Thyroid gland (tissue), 4 donors: ENCODE data around the gene HYPK. TPM values are rescaled to one million over a fixed set of nuclear protein-coding genes. Genes with fewer than 3 reads are reported as not detected.

Experiments used
- DNase-seq, 2 donors: peaks; one replicate each; pipeline ENCODE4 v3.0.0-alpha.2; 2019
- H3K27ac ChIP-seq, 3 donors: fragments of 200-600 bp; sonication (generic); 1 replicate in 2 of 3; 2 replicates in 1 of 3; pipeline ENCODE4 v1.5.1; 2016 to 2019; ENCODE audit warnings: mild to moderate bottlenecking in 1 of 3, moderate library complexity in 1 of 3
- H3K27me3 ChIP-seq: fragments of 200-600 bp; sonication (generic); one replicate; pipeline ENCODE4 v1.5.1; 2019
- H3K36me3 ChIP-seq, 2 donors: fragments of 200-600 bp; sonication (generic); one replicate each; pipeline ENCODE4 v1.5.1; 2016 to 2019
- H3K4me1 ChIP-seq, 2 donors: fragments of 200-600 bp; sonication (generic); one replicate each; pipeline ENCODE4 v1.5.1; 2017 to 2019
- H3K4me3 ChIP-seq, 3 donors: fragments of 200-600 bp; sonication (generic); replicated peaks in 1 of 3; 1 replicate in 2 of 3; 2 replicates in 1 of 3; pipeline ENCODE4 v1.5.1; 2016; ENCODE audit warnings: mild to moderate bottlenecking in 1 of 3
- H3K9me3 ChIP-seq: fragments of 200-600 bp; sonication (generic); one replicate; pipeline ENCODE4 v1.5.1; 2017
- CTCF ChIP-seq, 6 experiments: fragments of 200-600 bp in 3 of 6; fragments of 450-650 bp in 3 of 6; sonication (generic) in 3 of 6; IDR thresholded peaks; one replicate each; pipeline ENCODE4 v1.5.1; 2016 to 2019; ENCODE audit warnings: antibody characterized with exemption in 6 of 6, mild to moderate bottlenecking in 2 of 6, inconsistent platforms in 1 of 6, moderate library complexity in 1 of 6
- POLR2A ChIP-seq, 2 donors: fragments of 450-650 bp; IDR thresholded peaks; one replicate each; pipeline ENCODE4 v1.6.1; 2017; ENCODE audit warnings: antibody characterized with exemption in 2 of 2, mild to moderate bottlenecking in 2 of 2, moderate library complexity in 1 of 2
- WGBS, 2 donors: methylation state at CpG; one replicate each; pipeline ENCODE4 v1.1.5; 2017; 5-methylcytosine and 5-hydroxymethylcytosine counted together
- intact Hi-C: fragments of 100-400 bp; cut with DNase I; formaldehyde crosslinking; loops from one replicate; pipeline ENCODE4 v1.15.1; 2023
- total RNA-seq, 4 donors: library from RNA; depleted of rRNA; stranded (reverse); fragments of >200 nt; gene quantifications; one replicate each; pipeline ENCODE4 v1.2.3, GENCODE V29; 2016

Gene HYPK
- total RNA-seq, 4 donors from 2014 or later: 11.6 to 23.4 (median 12.5) TPM

- intact Hi-C loops: no loop called here
- Histone ChIP-seq H3K9me3 (no peaks in the 10 kb centered on the region), H3K4me1 (peaks cover 15 to 17% of the 10 kb centered on the region in 2 donors), H3K27me3 (no peaks in the 10 kb centered on the region), H3K4me3 (peak overlapping the region in 1 of 3 donors; percentile 62), H3K27ac (peak overlapping the region; percentile 11 to 95 (median 86)), H3K36me3 (peaks cover 21 to 28% of the 10 kb centered on the region in 2 donors)
- peak; percentile 49 to 61 for DNase-seq
- no peak for TF ChIP-seq POLR2A (IDR thresholded peaks at IDR 0.05)
- TF ChIP-seq CTCF (IDR thresholded peaks at IDR 0.05): no peak
- WGBS, 2 donors: 21 to 23% methylated on average over 22 to 26 of the region's 35 CpGs
Observed at GRCh38 chr15:43776101-43776717, 24.2 kb upstream of the HYPK start.

DNA sequence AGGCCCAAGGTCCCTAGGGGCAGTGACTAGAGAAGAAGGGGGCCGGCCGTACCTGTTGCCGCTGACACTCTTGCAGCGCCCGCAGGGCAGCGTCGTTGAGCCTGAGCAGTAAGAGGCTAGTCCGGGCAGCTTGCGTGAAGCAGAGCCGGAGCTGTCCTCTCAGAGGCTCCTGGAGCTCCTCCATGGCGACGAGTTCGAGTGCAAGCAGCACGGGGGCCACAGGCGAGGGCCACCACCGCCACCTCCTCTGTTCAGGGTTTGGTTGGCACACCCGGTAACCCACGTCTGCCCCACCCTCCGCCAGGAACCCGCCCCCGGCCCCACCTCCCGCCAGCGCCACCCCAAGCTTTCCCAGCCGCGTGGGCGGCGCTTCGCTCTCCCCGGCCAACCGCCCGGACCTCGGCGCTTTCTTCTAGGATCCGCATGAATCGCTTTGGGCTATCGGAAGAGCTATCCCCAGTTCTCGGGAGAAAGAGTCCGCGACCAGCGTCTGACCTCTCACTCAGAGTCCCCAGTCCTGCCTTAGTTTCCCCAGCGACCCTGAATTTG lies 23.6 kb upstream of the HYPK start, which contains the start of gene ELL3:
Gene ELL3, minus strand, starts transcription at position 249 of the 549 bp plus-strand sequence. Its CDS starts 65 bp downstream, at position 184.
- Histone ChIP-seq H3K36me3 (peaks cover 15 to 22% of the 10 kb centered on the region in 2 donors), H3K4me1 (peaks cover 15 to 17% of the 10 kb centered on the region in 2 donors), H3K27me3 (no peaks in the 10 kb centered on the region), H3K9me3 (no peaks in the 10 kb centered on the region), H3K27ac (peak within 1 kb of the TSS; percentile 78 to 95 (median 86)), H3K4me3 (peak within 1 kb of the TSS; percentile 41 to 62 (median 51))
- WGBS, 2 donors: 0 to 9% methylated on average over 6 to 13 of the region's 41 CpGs
- TF ChIP-seq POLR2A (IDR thresholded peaks at IDR 0.05) (peak in 1 of 2 donors; percentile 57), CTCF (IDR thresholded peaks at IDR 0.05) (no peak)
- intact Hi-C loops: no loop called here
- peak; percentile 78 to 79 for DNase-seq

DNA sequence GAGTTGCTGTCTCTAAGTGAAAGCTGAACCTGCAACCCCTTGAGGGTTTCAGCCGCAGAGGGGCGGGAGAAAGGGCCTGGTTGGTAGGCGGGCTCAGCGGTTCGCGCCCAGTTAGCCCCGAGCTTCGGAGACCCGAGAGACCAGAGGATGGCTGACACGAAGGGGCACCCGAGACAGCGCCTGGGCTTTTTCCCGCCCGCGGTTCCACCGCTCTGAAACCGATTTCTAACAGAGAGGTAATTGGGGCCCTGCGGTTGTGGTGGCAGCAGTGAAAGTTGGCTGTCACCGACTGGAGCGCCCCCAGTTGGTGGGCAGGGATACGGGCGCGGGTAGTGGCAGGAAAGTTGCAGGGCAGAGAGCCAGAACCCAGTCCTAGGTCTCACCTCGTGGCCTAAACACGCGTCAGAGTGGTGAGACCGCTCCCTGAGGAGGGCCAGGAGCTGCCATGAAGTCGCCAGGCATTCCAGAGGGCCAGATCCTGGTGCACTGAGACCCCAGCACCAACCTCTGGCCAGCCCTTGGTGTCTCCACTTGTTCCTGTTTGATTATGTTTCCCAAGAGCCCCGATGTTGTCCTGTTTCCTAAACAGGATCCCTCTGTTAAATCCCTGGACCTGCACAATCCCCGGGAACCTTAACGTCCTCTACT lies 23.0 kb upstream of the HYPK start:
- DNase-seq: peak; percentile 79 to 80
- intact Hi-C loops: no loop called here
- H3K27me3 ChIP-seq: no peaks in the 10 kb centered on the region
- H3K4me1 ChIP-seq: peaks cover 15 to 17% of the 10 kb centered on the region in 2 donors
- peak overlapping the region; percentile 41 to 62 (median 51) for H3K4me3 ChIP-seq
- peak overlapping the region; percentile 78 to 95 (median 86) for H3K27ac ChIP-seq
- peak; percentile 34 to 74 (median 68) for TF ChIP-seq CTCF (IDR thresholded peaks at IDR 0.05)
- TF ChIP-seq POLR2A (IDR thresholded peaks at IDR 0.05): peak in 1 of 2 donors; percentile 11
- 3% methylated on average over 13 to 18 of the region's 31 CpGs for WGBS, 2 donors
- H3K36me3 ChIP-seq: peaks cover 11 to 16% of the 10 kb centered on the region in 2 donors
- H3K9me3 ChIP-seq: no peaks in the 10 kb centered on the region

- intact Hi-C loops: no loop called here
- DNase-seq: no peak
- no peak overlapping the region for H3K27ac ChIP-seq
- H3K36me3 ChIP-seq: peaks cover 0 to under 1% of the 10 kb centered on the region in 2 donors
- H3K4me3 ChIP-seq: no peak overlapping the region
- WGBS, 2 donors: 85 to 90% methylated on average over 1 of the region's 1 CpG
- H3K9me3 ChIP-seq: no peaks in the 10 kb centered on the region
- no peaks in the 10 kb centered on the region for H3K27me3 ChIP-seq
- no peak for TF ChIP-seq POLR2A (IDR thresholded peaks at IDR 0.05)
- no peak for TF ChIP-seq CTCF (IDR thresholded peaks at IDR 0.05)
- H3K4me1 ChIP-seq: peaks cover 15 to 17% of the 10 kb centered on the region in 2 donors
Observed at GRCh38 chr15:43779016-43779415, 21.4 kb upstream of the HYPK start.
